Measurements from ENCODE around the gene NXPE3.

NXPE3 gene

DNA sequence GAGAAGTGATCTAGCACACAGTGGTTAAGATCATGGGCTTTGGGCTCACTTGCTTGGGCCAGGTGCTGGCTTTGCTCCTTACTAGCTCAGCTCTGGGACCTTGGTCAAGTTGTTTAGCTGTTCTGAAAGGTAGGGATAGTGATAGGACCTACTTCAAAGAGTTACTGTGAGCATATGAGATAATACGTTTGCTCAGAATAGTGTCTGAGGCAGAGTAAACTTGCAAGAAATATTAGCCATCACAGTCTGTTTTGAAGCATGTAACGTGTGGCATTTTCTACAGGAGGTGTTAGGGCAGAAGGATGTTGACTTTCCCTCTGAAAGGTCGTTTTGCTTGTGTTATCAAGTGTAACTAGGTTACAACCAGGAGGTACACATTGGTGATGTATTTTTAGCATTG, 35.8 kb downstream of the NXPE3 start:
- Histone ChIP-seq H3K27me3 (no peaks in the 10 kb centered on the region), H3K4me3 (ENCODE audit: low read depth, low read length) (no peak overlapping the region), H3K36me3 (peaks cover 17% of the 10 kb centered on the region), H3K4me1 (peaks cover 8% of the 10 kb centered on the region; the same call in 1 of the 2 replicates), H3K9me3 (no peaks in the 10 kb centered on the region)
- TF ChIP-seq, protein P1, sequence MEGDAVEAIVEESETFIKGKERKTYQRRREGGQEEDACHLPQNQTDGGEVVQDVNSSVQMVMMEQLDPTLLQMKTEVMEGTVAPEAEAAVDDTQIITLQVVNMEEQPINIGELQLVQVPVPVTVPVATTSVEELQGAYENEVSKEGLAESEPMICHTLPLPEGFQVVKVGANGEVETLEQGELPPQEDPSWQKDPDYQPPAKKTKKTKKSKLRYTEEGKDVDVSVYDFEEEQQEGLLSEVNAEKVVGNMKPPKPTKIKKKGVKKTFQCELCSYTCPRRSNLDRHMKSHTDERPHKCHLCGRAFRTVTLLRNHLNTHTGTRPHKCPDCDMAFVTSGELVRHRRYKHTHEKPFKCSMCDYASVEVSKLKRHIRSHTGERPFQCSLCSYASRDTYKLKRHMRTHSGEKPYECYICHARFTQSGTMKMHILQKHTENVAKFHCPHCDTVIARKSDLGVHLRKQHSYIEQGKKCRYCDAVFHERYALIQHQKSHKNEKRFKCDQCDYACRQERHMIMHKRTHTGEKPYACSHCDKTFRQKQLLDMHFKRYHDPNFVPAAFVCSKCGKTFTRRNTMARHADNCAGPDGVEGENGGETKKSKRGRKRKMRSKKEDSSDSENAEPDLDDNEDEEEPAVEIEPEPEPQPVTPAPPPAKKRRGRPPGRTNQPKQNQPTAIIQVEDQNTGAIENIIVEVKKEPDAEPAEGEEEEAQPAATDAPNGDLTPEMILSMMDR (IDR thresholded peaks at IDR 0.05; ENCODE audit: low read depth, low read length): no peak
- DNase-seq: no peak

DNA sequence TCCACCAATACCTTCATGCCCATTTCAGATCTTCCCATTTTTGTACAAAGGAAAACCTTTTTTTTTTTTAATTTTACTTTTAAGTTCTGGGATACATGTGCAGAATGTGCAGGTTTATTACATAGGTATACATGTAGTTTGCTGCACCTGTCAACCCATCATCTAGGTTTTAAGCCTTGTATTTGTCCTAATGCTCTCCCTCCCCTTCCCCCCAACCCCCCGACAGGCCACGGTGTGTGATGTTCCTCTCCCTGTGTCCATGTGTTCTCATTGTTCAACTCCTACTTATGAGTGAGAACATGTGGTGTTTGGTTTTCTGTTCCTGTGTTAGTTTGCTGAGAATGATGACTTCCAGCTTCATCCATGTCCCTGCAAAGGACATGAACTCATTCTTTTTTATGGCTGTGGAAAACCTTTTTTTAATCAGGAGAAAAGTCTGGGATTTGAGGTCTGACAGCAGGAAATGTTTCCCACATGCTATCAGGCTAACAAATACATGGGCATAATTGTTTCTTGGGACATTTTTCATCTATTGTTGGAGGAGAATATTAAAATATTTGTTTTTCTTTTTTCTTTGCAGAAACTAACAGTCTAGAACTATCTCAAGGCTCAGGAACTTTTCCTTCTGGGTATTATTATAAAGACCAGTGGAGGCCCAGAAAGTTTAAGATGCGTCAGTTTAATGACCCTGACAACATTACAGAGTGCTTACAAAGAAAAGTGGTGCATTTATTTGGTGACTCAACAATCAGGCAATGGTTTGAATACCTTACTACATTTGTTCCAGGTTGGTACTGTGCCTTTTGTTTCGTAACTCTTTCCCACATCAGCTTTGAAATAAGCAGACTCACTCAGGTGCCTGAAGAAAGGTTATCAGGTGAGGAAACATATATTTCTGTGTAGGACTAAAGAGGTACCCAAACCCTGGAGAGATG, 37.5 kb downstream of the NXPE3 start:
- TF ChIP-seq, protein P1 (IDR thresholded peaks at IDR 0.05; ENCODE audit: low read depth, low read length): no peak
- no peak overlapping the region for H3K4me3 ChIP-seq (ENCODE audit: low read depth, low read length)
- no peaks in the 10 kb centered on the region for H3K9me3 ChIP-seq
- peaks cover 3% of the 10 kb centered on the region; the same call in 1 of the 2 replicates for H3K4me1 ChIP-seq
- peaks cover 23% of the 10 kb centered on the region for H3K36me3 ChIP-seq
- no peak for DNase-seq
- no peaks in the 10 kb centered on the region for H3K27me3 ChIP-seq

DNA sequence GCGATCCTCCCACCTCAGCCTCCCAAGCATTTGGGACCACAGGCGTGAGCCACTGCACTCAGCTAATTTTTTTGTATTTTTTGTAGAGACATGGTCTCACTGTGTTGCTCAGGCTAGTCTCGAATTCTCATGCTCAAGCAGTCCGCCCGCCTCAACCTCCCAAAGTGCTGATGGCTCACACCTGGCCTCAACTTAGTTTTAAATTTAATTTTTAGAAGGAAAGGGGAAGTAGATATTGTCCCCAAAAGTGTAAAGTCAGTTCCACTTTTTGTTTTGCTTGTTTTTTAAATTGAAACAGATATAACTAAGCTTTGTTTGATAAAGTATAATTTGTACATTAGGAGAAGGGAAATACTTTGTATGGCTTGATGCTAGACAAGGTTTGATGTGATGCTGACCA, 39.0 kb downstream of the NXPE3 start:
- Histone ChIP-seq H3K4me1 (peaks cover 3% of the 10 kb centered on the region; the same call in 1 of the 2 replicates), H3K27me3 (no peaks in the 10 kb centered on the region), H3K4me3 (ENCODE audit: low read depth, low read length) (no peak overlapping the region), H3K36me3 (peaks cover 23% of the 10 kb centered on the region), H3K9me3 (no peaks in the 10 kb centered on the region)
- TF ChIP-seq, protein P1 (IDR thresholded peaks at IDR 0.05; ENCODE audit: low read depth, low read length): no peak
- DNase-seq: no peak

DNA sequence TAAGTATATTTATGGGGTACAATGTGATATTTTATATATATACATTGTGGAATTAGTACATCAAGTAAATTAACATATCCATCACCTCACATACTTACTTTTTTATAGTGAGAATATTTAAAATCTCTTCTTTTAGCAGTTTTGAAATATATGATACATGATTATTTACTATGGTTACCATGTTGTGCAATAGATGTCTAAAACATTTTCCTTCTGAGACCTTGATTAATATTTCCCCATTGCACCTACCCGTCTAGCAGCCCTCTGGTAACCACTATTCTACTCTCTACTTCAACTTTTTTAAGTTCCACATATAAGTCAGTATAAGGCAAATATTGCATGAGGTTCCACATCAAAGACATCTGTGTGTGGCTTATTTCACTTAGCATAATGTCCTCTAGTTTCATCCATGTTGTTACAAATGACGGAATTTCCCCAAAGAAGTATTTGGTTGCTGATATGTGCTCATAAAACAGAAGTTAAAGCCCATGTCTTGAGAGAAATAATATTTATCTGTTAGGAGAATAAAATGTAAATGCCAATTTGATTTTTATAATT, 40.7 kb downstream of the NXPE3 start:
- no peak overlapping the region for H3K4me3 ChIP-seq (ENCODE audit: low read depth, low read length)
- TF ChIP-seq, protein P1 (IDR thresholded peaks at IDR 0.05; ENCODE audit: low read depth, low read length): no peak
- no peaks in the 10 kb centered on the region for H3K27me3 ChIP-seq
- peaks cover 28% of the 10 kb centered on the region for H3K36me3 ChIP-seq
- DNase-seq: no peak
- H3K9me3 ChIP-seq: no peaks in the 10 kb centered on the region
- H3K4me1 ChIP-seq: no peaks in the 10 kb centered on the region

DNA sequence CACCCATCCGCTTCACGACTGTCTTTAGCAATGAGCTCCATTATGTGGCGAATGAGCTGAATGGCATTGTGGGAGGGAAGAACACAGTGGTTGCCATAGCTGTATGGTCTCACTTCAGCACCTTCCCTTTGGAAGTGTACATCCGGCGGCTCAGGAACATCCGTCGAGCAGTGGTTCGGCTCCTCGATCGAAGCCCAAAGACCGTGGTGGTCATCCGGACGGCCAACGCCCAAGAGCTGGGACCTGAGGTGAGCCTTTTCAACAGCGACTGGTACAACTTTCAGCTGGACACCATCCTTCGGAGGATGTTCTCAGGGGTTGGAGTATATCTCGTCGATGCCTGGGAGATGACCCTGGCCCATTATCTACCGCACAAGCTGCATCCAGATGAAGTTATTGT, 42.5 kb downstream of the NXPE3 start:
- TF ChIP-seq, protein P1 (IDR thresholded peaks at IDR 0.05; ENCODE audit: low read depth, low read length): no peak
- Histone ChIP-seq H3K27me3 (no peaks in the 10 kb centered on the region), H3K4me1 (peaks cover 3% of the 10 kb centered on the region; the same call in 1 of the 2 replicates), H3K36me3 (peaks cover 28% of the 10 kb centered on the region), H3K9me3 (no peaks in the 10 kb centered on the region), H3K4me3 (ENCODE audit: low read depth, low read length) (no peak overlapping the region)
- DNase-seq: no peak

DNA sequence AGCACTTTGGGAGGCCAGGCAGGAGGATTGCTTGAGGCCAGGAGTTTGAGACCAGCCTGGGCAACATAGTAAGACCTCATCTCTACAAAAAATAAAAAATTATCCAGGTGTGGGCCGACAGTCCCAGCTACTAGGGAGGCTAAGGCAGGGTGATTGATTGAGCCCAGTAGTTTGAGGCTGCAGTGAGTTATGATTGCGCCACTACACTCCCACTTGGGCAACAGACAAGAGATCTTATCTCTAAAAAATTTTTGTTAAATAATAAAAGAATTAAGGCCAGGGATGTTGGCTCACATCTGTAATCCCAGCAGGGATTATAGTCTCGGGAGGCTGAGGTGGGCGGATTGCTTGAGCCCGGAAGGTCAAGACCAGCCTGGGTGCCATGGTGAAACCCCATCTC, 44.5 kb downstream of the NXPE3 start:
- peaks cover 19% of the 10 kb centered on the region for H3K36me3 ChIP-seq
- TF ChIP-seq, protein P1 (IDR thresholded peaks at IDR 0.05; ENCODE audit: low read depth, low read length): no peak

More for the DNA sequence above, 44.5 kb downstream of the NXPE3 start:
- H3K9me3 ChIP-seq: no peaks in the 10 kb centered on the region
- no peak for DNase-seq
- no peaks in the 10 kb centered on the region for H3K27me3 ChIP-seq
- H3K4me1 ChIP-seq: peaks cover 8% of the 10 kb centered on the region
- H3K4me3 ChIP-seq (ENCODE audit: low read depth, low read length): no peak overlapping the region

Measured in BE2C (cell line).